ENCODE measurements around the gene ADAM8. TPM values are rescaled to one million over a fixed set of nuclear protein-coding genes. Genes with fewer than 3 reads are reported as not detected.

The ADAM8 gene
- total and polyA plus RNA-seq, 2 donors (not counting 1 experiment from before 2014, with no cell fraction given), result 116 to 196 TPM

- Histone ChIP-seq H3K4me3 (ENCODE audit: control extremely low read depth in 1 of 5, extremely low read depth in 1 of 5, insufficient read depth in 1 of 5, low read depth in 2 of 5, low read length in 4 of 5) (peak overlapping the region in 2 of 5 experiments; percentile 5 to 33), H3K4me1 (ENCODE audit: control insufficient read depth in 2 of 2, insufficient read depth in 2 of 2, low read length in 2 of 2) (peaks cover 45 to 70% of the 10 kb centered on the region in 2 donors)
These were observed 1.4 kb upstream of the ADAM8 start for GRCh38 chr10:133277993-133278576.

More at GRCh38 chr10:133277993-133278576, 1.4 kb upstream of the ADAM8 start:
- Histone ChIP-seq H3K4me2 (replicated peaks; ENCODE audit: low read depth, low read length, poor library complexity, severe bottlenecking) (peak overlapping the region; percentile 99), H4K20me1 (ENCODE audit: control insufficient read depth, insufficient read depth, low read length, poor library complexity, severe bottlenecking) (peaks cover 18% of the 10 kb centered on the region), H3K27me3 (replicated peaks in 1 of 4; ENCODE audit: control extremely low read depth in 1 of 4, control insufficient read depth in 3 of 4, insufficient read depth in 4 of 4, low read length in 3 of 4) (no peaks in the 10 kb centered on the region), H2AFZ (ENCODE audit: insufficient read depth, low read depth, low read length, poor library complexity, severe bottlenecking) (peak overlapping the region; percentile 41), H3K9ac (ENCODE audit: low read length) (peak overlapping the region; percentile 0), H3K79me2 (ENCODE audit: control insufficient read depth, insufficient read depth, low read length) (peaks cover 12% of the 10 kb centered on the region), H3K36me3 (replicated peaks in 1 of 2; ENCODE audit: control extremely low read depth in 1 of 2, control insufficient read depth in 1 of 2, extremely low read depth in 1 of 2, insufficient read depth in 2 of 2, low read length in 1 of 2) (peaks cover 0 to 29% of the 10 kb centered on the region in 2 experiments), H3K27ac (ENCODE audit: low read length in 2 of 2) (peak overlapping the region; percentile 57 to 97), H3K9me3 (ENCODE audit: control extremely low read depth in 1 of 3, control insufficient read depth in 2 of 3, insufficient read depth in 1 of 3, low read length in 2 of 3) (no peaks in the 10 kb centered on the region)
- H3K4me3 Mint-ChIP-seq, result peak overlapping the region; percentile 90
- TF ChIP-seq, protein P1, sequence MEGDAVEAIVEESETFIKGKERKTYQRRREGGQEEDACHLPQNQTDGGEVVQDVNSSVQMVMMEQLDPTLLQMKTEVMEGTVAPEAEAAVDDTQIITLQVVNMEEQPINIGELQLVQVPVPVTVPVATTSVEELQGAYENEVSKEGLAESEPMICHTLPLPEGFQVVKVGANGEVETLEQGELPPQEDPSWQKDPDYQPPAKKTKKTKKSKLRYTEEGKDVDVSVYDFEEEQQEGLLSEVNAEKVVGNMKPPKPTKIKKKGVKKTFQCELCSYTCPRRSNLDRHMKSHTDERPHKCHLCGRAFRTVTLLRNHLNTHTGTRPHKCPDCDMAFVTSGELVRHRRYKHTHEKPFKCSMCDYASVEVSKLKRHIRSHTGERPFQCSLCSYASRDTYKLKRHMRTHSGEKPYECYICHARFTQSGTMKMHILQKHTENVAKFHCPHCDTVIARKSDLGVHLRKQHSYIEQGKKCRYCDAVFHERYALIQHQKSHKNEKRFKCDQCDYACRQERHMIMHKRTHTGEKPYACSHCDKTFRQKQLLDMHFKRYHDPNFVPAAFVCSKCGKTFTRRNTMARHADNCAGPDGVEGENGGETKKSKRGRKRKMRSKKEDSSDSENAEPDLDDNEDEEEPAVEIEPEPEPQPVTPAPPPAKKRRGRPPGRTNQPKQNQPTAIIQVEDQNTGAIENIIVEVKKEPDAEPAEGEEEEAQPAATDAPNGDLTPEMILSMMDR (IDR thresholded peaks at IDR 0.05), result no peak
- TF ChIP-seq EZH2 (IDR thresholded peaks at IDR 0.05; ENCODE audit: borderline replicate concordance, insufficient read depth, low read depth, low read length, poor library complexity, severe bottlenecking), result no peak
- peaks cover 43% of the 10 kb centered on the region for H3K4me1 Mint-ChIP-seq
- intact Hi-C loops (cut with micrococcal nuclease), result loop anchor here (5.0 to 10.0 kb wide), 2 partner anchors 114 to 133 kb away; partner anchors contain the start of gene MTG1
- ATAC-seq (ENCODE audit: low read depth) (no peak), DNase-seq (no peak)
- peak overlapping the region; percentile 95 for H3K27ac Mint-ChIP-seq
- ChIA-PET CTCF (interaction anchor here (0.8 to 3.7 kb wide), 9 partner anchors 14 to 243 kb away, joined by 3 to 21 read pairs (median 5); no protein-coding TSS in a partner anchor), POLR2A (interaction anchor here (1.4 to 2.1 kb wide), 2 partner anchors 17 to 20 kb away, joined by 5 to 10 read pairs; no protein-coding TSS in a partner anchor)
- H3K27me3 Mint-ChIP-seq, result no peaks in the 10 kb centered on the region
- 51% methylated on average over 11 of the region's 12 CpGs for WGBS (ENCODE audit: insufficient coverage)
- H3K9me3 Mint-ChIP-seq (ENCODE audit: insufficient read depth), result no peaks in the 10 kb centered on the region
